ENCODE data around the gene CDH23.

CDH23 gene

DNA sequence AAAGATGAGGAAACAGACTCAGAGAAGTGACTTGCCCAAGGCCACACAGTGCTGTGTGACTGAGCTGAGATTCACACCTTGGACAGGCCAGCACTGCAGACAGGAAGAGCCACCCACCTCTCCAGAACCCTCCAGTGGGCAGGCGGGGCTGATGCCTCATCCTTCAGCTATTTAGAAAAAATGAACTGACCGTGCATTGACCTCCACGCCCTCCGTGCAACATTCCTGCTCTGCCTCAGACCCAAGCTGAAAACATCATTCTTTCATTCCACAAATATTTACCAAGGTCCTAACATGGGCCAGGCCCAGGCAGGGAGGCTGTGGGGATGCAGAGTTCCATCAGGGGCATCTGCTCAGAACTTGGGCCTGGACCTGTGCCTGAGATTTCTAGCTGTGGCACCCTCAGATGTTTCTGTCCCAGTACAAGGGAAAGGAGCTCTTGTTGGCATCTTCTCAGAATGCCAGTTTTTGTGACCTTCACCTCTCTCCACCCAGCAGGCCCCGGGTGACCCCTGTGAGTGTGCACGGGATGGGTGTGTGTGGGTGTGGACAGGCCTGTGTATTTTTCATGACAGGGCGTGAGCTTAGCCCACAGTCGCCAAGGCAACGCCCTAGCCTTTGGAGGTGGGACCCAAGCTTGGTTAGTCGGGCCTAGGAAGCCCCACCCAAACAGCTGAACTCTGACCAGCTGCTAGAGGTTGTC is 370.1 kb downstream of the CDH23 start:
- TF ChIP-seq, protein P1, sequence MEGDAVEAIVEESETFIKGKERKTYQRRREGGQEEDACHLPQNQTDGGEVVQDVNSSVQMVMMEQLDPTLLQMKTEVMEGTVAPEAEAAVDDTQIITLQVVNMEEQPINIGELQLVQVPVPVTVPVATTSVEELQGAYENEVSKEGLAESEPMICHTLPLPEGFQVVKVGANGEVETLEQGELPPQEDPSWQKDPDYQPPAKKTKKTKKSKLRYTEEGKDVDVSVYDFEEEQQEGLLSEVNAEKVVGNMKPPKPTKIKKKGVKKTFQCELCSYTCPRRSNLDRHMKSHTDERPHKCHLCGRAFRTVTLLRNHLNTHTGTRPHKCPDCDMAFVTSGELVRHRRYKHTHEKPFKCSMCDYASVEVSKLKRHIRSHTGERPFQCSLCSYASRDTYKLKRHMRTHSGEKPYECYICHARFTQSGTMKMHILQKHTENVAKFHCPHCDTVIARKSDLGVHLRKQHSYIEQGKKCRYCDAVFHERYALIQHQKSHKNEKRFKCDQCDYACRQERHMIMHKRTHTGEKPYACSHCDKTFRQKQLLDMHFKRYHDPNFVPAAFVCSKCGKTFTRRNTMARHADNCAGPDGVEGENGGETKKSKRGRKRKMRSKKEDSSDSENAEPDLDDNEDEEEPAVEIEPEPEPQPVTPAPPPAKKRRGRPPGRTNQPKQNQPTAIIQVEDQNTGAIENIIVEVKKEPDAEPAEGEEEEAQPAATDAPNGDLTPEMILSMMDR (IDR thresholded peaks at IDR 0.05; ENCODE audit: low read depth, low read length) = no peak
- DNase-seq (ENCODE audit: low read depth, low spot score) = peak; percentile 92
- no peak overlapping the region for H3K4me3 ChIP-seq (ENCODE audit: low read depth, low read length)
- in situ Hi-C loops (cut with HindIII; ENCODE audit: low sequenced_read_pairs) = no loop called here

DNA sequence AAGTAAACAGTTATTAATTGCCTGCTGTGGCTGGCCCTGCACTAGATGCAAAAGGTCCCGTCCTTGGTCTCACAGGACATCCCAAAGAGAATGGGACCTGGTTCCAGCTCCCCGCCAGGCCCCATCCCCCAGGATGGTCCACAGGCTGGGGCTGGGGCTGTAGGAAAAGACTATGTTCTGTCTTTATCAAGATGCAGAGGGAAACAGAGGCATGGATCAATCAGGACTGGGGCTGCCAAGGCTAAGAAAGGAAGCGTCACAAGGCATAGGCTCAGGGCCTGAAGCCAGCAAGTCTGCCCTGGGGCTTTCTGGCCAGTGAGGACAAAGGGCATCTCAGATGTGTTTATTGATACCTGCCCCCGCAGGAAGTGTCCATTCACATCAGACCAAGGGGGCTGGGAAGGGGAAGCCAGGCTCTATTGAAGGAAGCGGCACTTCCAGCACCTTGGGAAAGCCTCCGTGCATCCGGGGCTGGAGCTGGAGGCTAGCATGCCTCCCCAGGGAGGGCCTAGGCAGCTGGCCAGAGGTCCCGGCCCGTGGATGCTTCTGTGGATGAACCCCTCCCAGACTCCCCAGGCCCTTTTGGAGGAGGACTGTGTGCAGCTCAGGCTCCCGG is 370.8 kb downstream of the CDH23 start:
- TF ChIP-seq, protein P1 (IDR thresholded peaks at IDR 0.05; ENCODE audit: low read depth, low read length) = no peak
- peak; percentile 13 for DNase-seq (ENCODE audit: low read depth, low spot score)
- H3K4me3 ChIP-seq (ENCODE audit: low read depth, low read length) = no peak overlapping the region
- in situ Hi-C loops (cut with HindIII; ENCODE audit: low sequenced_read_pairs) = no loop called here

DNA sequence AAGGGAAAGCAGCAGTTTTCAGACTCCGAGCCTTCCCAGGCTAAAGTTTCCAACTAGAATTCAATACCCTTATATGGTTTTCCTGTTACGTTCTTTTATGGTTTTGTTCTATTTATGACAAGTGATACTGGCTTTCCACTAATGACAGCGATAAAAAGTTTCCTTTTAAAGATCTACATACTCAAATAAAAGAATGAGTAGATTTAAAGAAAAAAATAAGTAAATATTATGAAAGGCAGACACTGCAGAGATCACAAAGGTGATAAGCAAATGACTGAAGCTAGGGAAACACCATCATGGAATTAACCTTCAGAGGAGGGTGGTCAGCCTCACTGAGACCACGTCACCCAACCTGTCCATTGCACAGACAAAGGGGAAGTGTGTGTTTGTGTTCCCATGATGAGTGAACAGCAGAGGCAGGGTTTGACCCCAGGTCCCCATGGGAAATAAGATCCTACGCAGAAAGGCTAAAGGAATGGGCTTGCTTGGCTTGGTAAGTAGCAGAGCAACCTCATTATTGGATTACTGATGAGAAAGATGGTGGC is 372.6 kb downstream of the CDH23 start:
- TF ChIP-seq, protein P1 (IDR thresholded peaks at IDR 0.05; ENCODE audit: low read depth, low read length) = no peak
- in situ Hi-C loops (cut with HindIII; ENCODE audit: low sequenced_read_pairs) = no loop called here
- peak; percentile 18 for DNase-seq (ENCODE audit: low read depth, low spot score)
- no peak overlapping the region for H3K4me3 ChIP-seq (ENCODE audit: low read depth, low read length)

DNA sequence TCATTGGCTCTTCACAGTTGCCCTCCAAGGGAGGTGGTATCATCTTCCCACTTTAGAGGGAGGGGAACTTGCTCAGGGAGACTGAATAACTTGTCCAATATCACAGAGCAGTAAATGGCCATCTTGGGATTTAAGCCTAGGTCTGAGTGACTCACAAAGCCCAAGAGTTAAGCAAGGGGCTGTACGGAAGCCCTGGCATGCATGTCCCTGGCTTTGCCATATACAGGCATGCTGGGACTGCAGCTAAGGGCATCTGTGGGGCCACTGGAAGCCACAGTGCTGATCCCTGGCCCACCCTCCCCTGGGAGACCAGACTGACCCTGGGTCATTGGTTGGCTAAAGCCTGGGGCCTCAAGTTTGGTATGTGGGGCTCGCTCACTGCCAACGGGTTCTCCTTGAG is 373.5 kb downstream of the CDH23 start:
- TF ChIP-seq, protein P1 (IDR thresholded peaks at IDR 0.05; ENCODE audit: low read depth, low read length) = no peak
- H3K4me3 ChIP-seq (ENCODE audit: low read depth, low read length) = no peak overlapping the region
- DNase-seq (ENCODE audit: low read depth, low spot score) = peak; percentile 12
- in situ Hi-C loops (cut with HindIII; ENCODE audit: low sequenced_read_pairs) = no loop called here

DNA sequence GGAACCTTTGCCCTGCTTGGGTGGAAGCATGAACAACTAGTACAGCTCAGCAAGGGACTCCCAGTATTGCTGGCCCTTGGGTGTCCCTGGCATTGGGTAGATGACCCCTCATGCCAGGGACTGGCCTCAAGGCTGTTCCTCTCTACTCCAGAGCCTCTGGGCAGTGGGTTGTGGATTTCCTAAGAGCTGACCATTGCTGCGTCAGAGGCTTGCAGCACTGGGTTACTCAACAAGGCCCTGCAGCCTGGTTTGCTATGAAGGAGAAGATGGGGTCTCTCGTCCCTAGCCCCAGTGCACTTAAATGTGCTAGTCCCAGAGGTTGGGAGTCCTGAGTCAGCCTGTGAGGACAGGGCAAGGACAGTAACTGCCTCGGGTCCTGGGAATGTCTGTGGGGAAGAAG is 374.1 kb downstream of the CDH23 start:
- TF ChIP-seq, protein P1 (IDR thresholded peaks at IDR 0.05; ENCODE audit: low read depth, low read length) = no peak
- in situ Hi-C loops (cut with HindIII; ENCODE audit: low sequenced_read_pairs) = no loop called here
- no peak for DNase-seq (ENCODE audit: low read depth, low spot score)
- no peak overlapping the region for H3K4me3 ChIP-seq (ENCODE audit: low read depth, low read length)

DNA sequence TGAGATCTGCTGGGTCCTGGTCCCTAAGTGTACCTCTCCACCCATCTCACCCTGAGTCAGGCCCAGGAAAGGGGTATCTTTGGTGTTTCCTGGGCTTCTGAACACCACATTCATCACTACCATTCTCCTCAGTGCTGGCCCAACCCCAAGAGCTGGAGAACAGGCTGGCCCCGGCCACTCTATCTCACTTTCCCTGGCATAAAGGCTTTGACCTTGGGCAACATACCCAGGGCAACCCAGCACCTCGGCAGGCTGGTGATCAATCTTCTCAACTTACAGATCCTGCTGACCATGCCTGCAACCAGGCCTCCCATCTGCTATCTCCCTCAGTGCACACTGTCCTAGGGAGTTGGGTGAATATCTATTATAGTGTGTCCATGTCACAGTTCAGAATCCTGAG is 374.5 kb downstream of the CDH23 start:
- in situ Hi-C loops (cut with HindIII; ENCODE audit: low sequenced_read_pairs) = no loop called here

More for the DNA sequence above, 374.5 kb downstream of the CDH23 start:
- H3K4me3 ChIP-seq (ENCODE audit: low read depth, low read length) = no peak overlapping the region
- TF ChIP-seq, protein P1 (IDR thresholded peaks at IDR 0.05; ENCODE audit: low read depth, low read length) = no peak
- DNase-seq (ENCODE audit: low read depth, low spot score) = no peak

Measured in astrocyte of the spinal cord (primary cell).